WTC11 (cell line): ENCODE measurements around the gene SYNDIG1. TPM values are rescaled to one million over a fixed set of nuclear protein-coding genes. Genes with fewer than 3 reads are reported as not detected.

Experiments
- ATAC-seq: fragments of 200-7000 bp; cut with Tn5 transposase; 2 replicates; pipeline ENCODE4 v1.10.0; 2021; ENCODE audit warnings: mild to moderate bottlenecking, moderate library complexity
- CTCF ChIA-PET: fragments of 300-600 bp; sonication (Branson Sonifier 250); formaldehyde crosslinking; loops from one replicate; lab custom pipeline; 2021; ENCODE audit warnings: antibody characterized with exemption; lab: Charles Lee
- POLR2A ChIA-PET: fragments of 350-600 bp; sonication (Branson Sonifier 250); formaldehyde crosslinking; loops from one replicate; lab custom pipeline; 2021; ENCODE audit warnings: antibody characterized with exemption; lab: Charles Lee
- DNase-seq: peaks from one replicate; pipeline ENCODE4 v3.0.0; 2021; ENCODE audit warnings: low spot score
- H3K27ac Mint-ChIP-seq: 2 replicates; pipeline ENCODE4 v1.8.0; 2021; ENCODE audit warnings: mixed read lengths
- H3K27me3 Mint-ChIP-seq: 2 replicates; pipeline ENCODE4 v1.8.0; 2021; ENCODE audit warnings: low read depth, mild to moderate bottlenecking, moderate library complexity, mixed read lengths
- H3K36me3 Mint-ChIP-seq: 2 replicates; pipeline ENCODE4 v1.8.0; 2021; ENCODE audit warnings: mixed read lengths
- H3K4me1 Mint-ChIP-seq: 2 replicates; pipeline ENCODE4 v1.8.0; 2022; ENCODE audit warnings: mixed read lengths
- H3K4me3 Mint-ChIP-seq: 2 replicates; pipeline ENCODE4 v1.8.0; 2021; ENCODE audit warnings: mild to moderate bottlenecking, moderate library complexity, mixed read lengths
- H3K9me3 Mint-ChIP-seq: 2 replicates; pipeline ENCODE4 v1.8.0; 2021; ENCODE audit warnings: mixed read lengths
- ATF3 ChIP-seq: sonication (generic); formaldehyde crosslinking; conservative IDR thresholded peaks from 2 replicates; pipeline ENCODE4 v1.8.1; 2022; ENCODE audit warnings: mild to moderate bottlenecking, missing genetic modification reagents
- ATF6 ChIP-seq: sonication (generic); formaldehyde crosslinking; IDR thresholded peaks from 2 replicates; pipeline ENCODE4 v1.8.1; 2023; ENCODE audit warnings: mild to moderate bottlenecking, missing genetic modification reagents
- CBFB ChIP-seq: sonication (generic); formaldehyde crosslinking; IDR thresholded peaks from 2 replicates; pipeline ENCODE4 v1.8.1; 2022; ENCODE audit warnings: mild to moderate bottlenecking, low read depth, missing genetic modification reagents
- E2F4 ChIP-seq: sonication (generic); formaldehyde crosslinking; IDR thresholded peaks from 2 replicates; pipeline ENCODE4 v1.8.1; 2022; ENCODE audit warnings: low read depth, mild to moderate bottlenecking, moderate library complexity, missing genetic modification reagents, borderline replicate concordance
- FOXP4 ChIP-seq: sonication (generic); formaldehyde crosslinking; IDR thresholded peaks from 2 replicates; pipeline ENCODE4 v1.8.0; 2022; ENCODE audit warnings: mild to moderate bottlenecking, missing genetic modification reagents
- IRF1 ChIP-seq: sonication (generic); formaldehyde crosslinking; IDR thresholded peaks from 2 replicates; pipeline ENCODE4 v1.8.0; 2023; ENCODE audit warnings: missing genetic modification reagents
- KAT7 ChIP-seq: sonication (generic); formaldehyde crosslinking; IDR thresholded peaks from 2 replicates; pipeline ENCODE4 v1.8.1; 2023; ENCODE audit warnings: missing genetic modification reagents, mild to moderate bottlenecking, borderline replicate concordance
- MAX ChIP-seq: sonication (generic); formaldehyde crosslinking; IDR thresholded peaks from 2 replicates; pipeline ENCODE4 v1.8.0; 2022; ENCODE audit warnings: mild to moderate bottlenecking, missing genetic modification reagents
- NFE2L1 ChIP-seq: sonication (generic); formaldehyde crosslinking; IDR thresholded peaks from 2 replicates; pipeline ENCODE4 v1.8.1; 2023; ENCODE audit warnings: missing genetic modification reagents
- PRRX2 ChIP-seq: fragments of 250-450 bp; sonication (Bioruptor Pico); IDR thresholded peaks from 2 replicates; pipeline ENCODE4 v1.8.0; 2021; ENCODE audit warnings: mild to moderate bottlenecking
- SMAD3 ChIP-seq: sonication (generic); formaldehyde crosslinking; IDR thresholded peaks from 2 replicates; pipeline ENCODE4 v1.8.0; 2022; ENCODE audit warnings: missing genetic modification reagents, mild to moderate bottlenecking, borderline replicate concordance
- SOX15 ChIP-seq: fragments of 250-450 bp; sonication (Bioruptor Pico); IDR thresholded peaks from 2 replicates; pipeline ENCODE4 v1.9.0; 2021; ENCODE audit warnings: mild to moderate bottlenecking
- SP1 ChIP-seq: sonication (generic); formaldehyde crosslinking; conservative IDR thresholded peaks from 2 replicates; pipeline ENCODE4 v1.8.1; 2022; ENCODE audit warnings: missing genetic modification reagents
- ZBTB43 ChIP-seq: sonication (generic); formaldehyde crosslinking; IDR thresholded peaks from 2 replicates; pipeline ENCODE4 v1.8.1; 2023; ENCODE audit warnings: mild to moderate bottlenecking, missing genetic modification reagents
- ZNF281 ChIP-seq: sonication (generic); formaldehyde crosslinking; IDR thresholded peaks from 2 replicates; pipeline ENCODE4 v1.8.0; 2023; ENCODE audit warnings: mild to moderate bottlenecking, missing genetic modification reagents
- ZNF416 ChIP-seq: fragments of 250-450 bp; sonication (Bioruptor Pico); IDR thresholded peaks from 2 replicates; pipeline ENCODE4 v1.9.0; 2021; ENCODE audit warnings: mild to moderate bottlenecking, inconsistent platforms
- total RNA-seq: library from RNA; stranded (reverse); gene quantifications from 3 replicates; pipeline ENCODE4 v1.2.3, GENCODE V29; 2021

SYNDIG1 gene
- total RNA-seq, 1 experiment from 2014 or later = 6.4 TPM

GRCh38 chr20:24522452-24523330 is 53.3 kb downstream of the SYNDIG1 start:
- no peaks in the 10 kb centered on the region for H3K9me3 Mint-ChIP-seq
- no peak for DNase-seq
- ATAC-seq = no peak
- POLR2A ChIA-PET = no interaction called here
- CTCF ChIA-PET = no interaction called here
- TF ChIP-seq CBFB (CRISPR knock-in tag) (no peak), E2F4 (CRISPR knock-in tag) (no peak), MAX (no peak), PRRX2 (no peak), SP1 (CRISPR knock-in tag) (no peak), IRF1 (CRISPR knock-in tag) (no peak), NFE2L1 (CRISPR knock-in tag) (no peak), SMAD3 (CRISPR knock-in tag) (no peak), SOX15 (CRISPR knock-in tag) (no peak), ZNF416 (CRISPR knock-in tag) (no peak), KAT7 (CRISPR knock-in tag) (no peak)
- no peak overlapping the region for H3K27ac Mint-ChIP-seq
- no peaks in the 10 kb centered on the region for H3K27me3 Mint-ChIP-seq
- H3K36me3 Mint-ChIP-seq = no peaks in the 10 kb centered on the region
- no peak overlapping the region for H3K4me3 Mint-ChIP-seq
- H3K4me1 Mint-ChIP-seq = peaks cover 7% of the 10 kb centered on the region

- ATAC-seq (no peak), DNase-seq (no peak)
- ChIA-PET CTCF (interaction anchor here (0.9 kb wide), 1 partner anchor 12 kb away, joined by 3 read pairs; no protein-coding TSS in a partner anchor), POLR2A (no interaction called here)
- H3K27ac Mint-ChIP-seq = no peak overlapping the region
- H3K4me1 Mint-ChIP-seq = peaks cover 10% of the 10 kb centered on the region
- no peaks in the 10 kb centered on the region for H3K36me3 Mint-ChIP-seq
- no peaks in the 10 kb centered on the region for H3K9me3 Mint-ChIP-seq
- H3K4me3 Mint-ChIP-seq = no peak overlapping the region
- no peak for TF ChIP-seq ZBTB43
- no peak for TF ChIP-seq NFE2L1 (CRISPR knock-in tag)
- TF ChIP-seq ATF6 (CRISPR knock-in tag) = no peak
- no peak for TF ChIP-seq ATF3
- H3K27me3 Mint-ChIP-seq = no peaks in the 10 kb centered on the region
Observed at GRCh38 chr20:24523661-24524060, 54.2 kb downstream of the SYNDIG1 start.

GRCh38 chr20:24528583-24529368 is 59.3 kb downstream of the SYNDIG1 start:
- Mint-ChIP-seq H3K27ac (no peak overlapping the region), H3K9me3 (peaks cover 14% of the 10 kb centered on the region), H3K4me1 (peaks cover 10% of the 10 kb centered on the region), H3K27me3 (no peaks in the 10 kb centered on the region), H3K4me3 (no peak overlapping the region), H3K36me3 (peaks cover 9% of the 10 kb centered on the region)
- CTCF ChIA-PET = no interaction called here
- DNase-seq (no peak), ATAC-seq (no peak)
- POLR2A ChIA-PET = no interaction called here
- TF ChIP-seq MAX (no peak), FOXP4 (CRISPR knock-in tag) (no peak), ZNF281 (no peak)
